ENCODE results near the gene ACSS3. TPM values are rescaled to one million over a fixed set of nuclear protein-coding genes. Genes with fewer than 3 reads are reported as not detected.

The ACSS3 gene
- total RNA-seq, 2 experiments from 2014 or later, result not detected

DNA sequence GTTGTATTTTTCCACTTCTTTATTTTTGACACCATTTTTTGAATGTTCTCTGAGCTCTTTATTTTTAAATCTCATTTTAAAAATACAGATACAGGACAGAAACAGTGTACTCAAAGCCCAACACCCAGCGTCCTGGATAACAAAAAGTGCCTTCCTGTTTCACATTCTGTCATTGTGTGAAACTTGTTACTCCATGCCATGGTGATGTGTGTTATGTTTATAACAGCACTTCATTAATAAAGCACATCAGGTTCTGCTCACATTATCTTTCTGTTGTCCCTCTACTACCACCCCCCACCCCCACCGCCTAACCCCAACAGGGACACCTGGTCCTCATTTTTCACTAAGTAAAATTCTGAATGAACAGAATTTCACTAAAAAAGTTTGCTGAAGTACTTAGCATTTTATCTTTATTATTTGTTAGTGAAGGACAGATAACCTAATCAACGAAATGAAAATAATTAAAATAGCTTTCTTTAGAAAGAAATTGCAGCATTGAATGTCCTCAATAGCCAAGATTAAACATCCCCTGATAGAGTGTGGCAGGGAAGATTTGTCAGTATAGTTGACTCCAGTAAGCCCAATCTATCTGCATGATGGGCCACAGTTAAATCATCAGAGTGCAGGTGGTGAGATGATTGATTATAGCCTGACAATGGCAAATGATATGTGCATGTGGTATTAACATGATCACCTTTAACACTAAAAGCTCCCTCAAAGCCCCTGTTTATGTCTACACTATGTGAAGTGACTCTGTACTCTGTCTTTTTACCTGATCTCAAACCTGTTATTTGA is 153.9 kb downstream of the ACSS3 start:
- CTCF ChIA-PET, result no interaction called here
- Mint-ChIP-seq H3K4me3 (no peak overlapping the region), H3K4me1 (ENCODE audit: low read depth) (no peaks in the 10 kb centered on the region), H3K27me3 (no peaks in the 10 kb centered on the region), H3K9me3 (peaks cover 3% of the 10 kb centered on the region), H3K36me3 (ENCODE audit: low read depth) (no peaks in the 10 kb centered on the region), H3K27ac (no peak overlapping the region)
- POLR2A ChIA-PET, result no interaction called here
- ATAC-seq (no peak), DNase-seq (no peak)
- intact Hi-C loops (cut with micrococcal nuclease), result no loop called here
- no peak for TF ChIP-seq CTCF (IDR thresholded peaks at IDR 0.05)

GRCh38 chr12:81245458-81245857 is 167.6 kb downstream of the ACSS3 start:
- CTCF ChIA-PET, result no interaction called here

GRCh38 chr12:81245907-81246570 is 168.2 kb downstream of the ACSS3 start:
- Mint-ChIP-seq H3K36me3 (ENCODE audit: low read depth) (no peaks in the 10 kb centered on the region), H3K4me1 (ENCODE audit: low read depth) (no peaks in the 10 kb centered on the region), H3K9me3 (peaks cover 7% of the 10 kb centered on the region), H3K4me3 (no peak overlapping the region), H3K27me3 (no peaks in the 10 kb centered on the region), H3K27ac (no peak overlapping the region)
- intact Hi-C loops (cut with micrococcal nuclease), result no loop called here
- DNase-seq (no peak), ATAC-seq (no peak)
- TF ChIP-seq CTCF (IDR thresholded peaks at IDR 0.05), result no peak
- ChIA-PET CTCF (no interaction called here), POLR2A (no interaction called here)

More at GRCh38 chr12:81245458-81245857, 167.6 kb downstream of the ACSS3 start:
- ATAC-seq (no peak), DNase-seq (no peak)
- POLR2A ChIA-PET, result no interaction called here
- Mint-ChIP-seq H3K4me3 (no peak overlapping the region), H3K27ac (no peak overlapping the region), H3K27me3 (no peaks in the 10 kb centered on the region), H3K4me1 (ENCODE audit: low read depth) (no peaks in the 10 kb centered on the region), H3K9me3 (peaks cover 6% of the 10 kb centered on the region), H3K36me3 (ENCODE audit: low read depth) (no peaks in the 10 kb centered on the region)
- intact Hi-C loops (cut with micrococcal nuclease), result no loop called here
- no peak for TF ChIP-seq CTCF (IDR thresholded peaks at IDR 0.05)

- no peak for ATAC-seq
Measured at GRCh38 chr12:81249976-81250375, 172.1 kb downstream of the ACSS3 start.

More at GRCh38 chr12:81249976-81250375, 172.1 kb downstream of the ACSS3 start:
- peaks cover 2% of the 10 kb centered on the region for H3K9me3 Mint-ChIP-seq
- TF ChIP-seq CTCF (IDR thresholded peaks at IDR 0.05), result no peak
- ChIA-PET CTCF (no interaction called here), POLR2A (no interaction called here)
- H3K27ac Mint-ChIP-seq, result no peak overlapping the region
- H3K4me3 Mint-ChIP-seq, result no peak overlapping the region
- no peaks in the 10 kb centered on the region for H3K36me3 Mint-ChIP-seq (ENCODE audit: low read depth)
- DNase-seq, result no peak
- H3K27me3 Mint-ChIP-seq, result no peaks in the 10 kb centered on the region
- no peaks in the 10 kb centered on the region for H3K4me1 Mint-ChIP-seq (ENCODE audit: low read depth)
- intact Hi-C loops (cut with micrococcal nuclease), result no loop called here

All from activated CD8-positive, alpha-beta T cell treated with anti-CD3 and anti-CD28 coated beads for 36 hours (primary cell).